ENCODE measurements around the gene DDB1. TPM values are rescaled to one million over a fixed set of nuclear protein-coding genes. Genes with fewer than 3 reads are reported as not detected.

The DDB1 gene
- total and polyA plus RNA-seq, 2 of the 13 experiments (the other 11 are each of a cell fraction or from before 2014, with no cell fraction given), result 217 to 266 TPM

DNA sequence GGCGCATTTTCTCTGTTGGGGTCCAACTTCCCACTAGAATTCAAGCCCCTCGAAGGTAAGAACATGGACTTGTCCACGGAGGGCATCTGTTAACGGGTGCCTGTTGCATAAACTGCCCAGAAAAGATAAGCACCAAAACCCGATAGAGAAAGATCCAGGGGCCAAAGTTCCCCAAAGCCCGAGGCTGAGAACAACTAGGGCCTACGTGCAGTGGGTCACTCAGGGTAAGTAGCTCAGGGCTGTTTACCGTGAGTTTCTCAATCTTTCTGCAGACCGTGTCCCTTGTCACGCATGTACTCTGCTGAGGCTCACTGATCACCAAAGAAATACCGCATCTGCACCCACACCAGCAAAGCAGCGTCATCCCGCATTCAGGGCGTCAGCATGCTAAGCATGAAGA is 67.5 kb downstream of the DDB1 start (continued):
- TF ChIP-seq AHDC1 (CRISPR knock-in tag; IDR thresholded peaks at IDR 0.05; ENCODE audit: borderline replicate concordance) (no peak), ARID2 (CRISPR knock-in tag; IDR thresholded peaks at IDR 0.05; ENCODE audit: borderline replicate concordance) (no peak), UBTF (CRISPR knock-in tag; IDR thresholded peaks at IDR 0.05) (no peak), SETDB1 (CRISPR knock-in tag; IDR thresholded peaks at IDR 0.05; ENCODE audit: borderline replicate concordance) (no peak), PPARG (CRISPR knock-in tag; conservative IDR thresholded peaks at IDR 0.05) (no peak), NCOA2 (CRISPR knock-in tag; IDR thresholded peaks at IDR 0.05) (no peak), NONO (IDR thresholded peaks at IDR 0.05) (no peak), NONO (CRISPR knock-in tag; conservative IDR thresholded peaks at IDR 0.05) (no peak), HDAC2 (CRISPR knock-in tag; IDR thresholded peaks at IDR 0.05) (peak; percentile 37; the same call in 1 of the 2 replicates), FOSL1 (CRISPR knock-in tag; IDR thresholded peaks at IDR 0.05; ENCODE audit: borderline replicate concordance) (no peak), ZSCAN31 (CRISPR knock-in tag; IDR thresholded peaks at IDR 0.05; ENCODE audit: low read depth) (0 out of 2 replicates have a peak, but pooled peaks have one; percentile 35), ZNF138 (CRISPR knock-in tag; IDR thresholded peaks at IDR 0.05; ENCODE audit: low read depth) (no peak), ZBTB14 (CRISPR knock-in tag; IDR thresholded peaks at IDR 0.05) (no peak), AKAP8 (CRISPR knock-in tag; IDR thresholded peaks at IDR 0.05) (no peak), ATF6 (CRISPR knock-in tag; conservative IDR thresholded peaks at IDR 0.05) (no peak), SOX5 (CRISPR knock-in tag; IDR thresholded peaks at IDR 0.05; ENCODE audit: borderline replicate concordance) (peak; percentile 37; the same call in 1 of the 2 replicates), SNRNP70 (IDR thresholded peaks at IDR 0.05; ENCODE audit: low read depth, low read length) (no peak), IRX3 (CRISPR knock-in tag; IDR thresholded peaks at IDR 0.05; ENCODE audit: borderline replicate concordance, low read depth) (no peak)
- TF ChIP-seq, protein P1, sequence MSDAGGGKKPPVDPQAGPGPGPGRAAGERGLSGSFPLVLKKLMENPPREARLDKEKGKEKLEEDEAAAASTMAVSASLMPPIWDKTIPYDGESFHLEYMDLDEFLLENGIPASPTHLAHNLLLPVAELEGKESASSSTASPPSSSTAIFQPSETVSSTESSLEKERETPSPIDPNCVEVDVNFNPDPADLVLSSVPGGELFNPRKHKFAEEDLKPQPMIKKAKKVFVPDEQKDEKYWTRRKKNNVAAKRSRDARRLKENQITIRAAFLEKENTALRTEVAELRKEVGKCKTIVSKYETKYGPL (CRISPR knock-in tag; IDR thresholded peaks at IDR 0.05), result no peak
